GM12891 (cell line): Measurements from ENCODE around the gene PDGFA.

Source experiments
- PAX5 ChIP-seq: IDR thresholded peaks from 2 replicates; pipeline ENCODE4 v1.6.1; 2011; ENCODE audit warnings: low read length, moderate library complexity, mild to moderate bottlenecking; ENCODE audit not compliant: insufficient read depth, severe bottlenecking
- POLR2A ChIP-seq: IDR thresholded peaks from 2 replicates; pipeline ENCODE4 v1.6.1; 2011; ENCODE audit warnings: low read depth, low read length, control low read depth
- POLR2AphosphoS5 ChIP-seq: IDR thresholded peaks from 2 replicates; pipeline ENCODE4 v1.6.1; 2011; ENCODE audit warnings: low read depth, low read length, control low read depth
- POU2F2 ChIP-seq: IDR thresholded peaks from 2 replicates; pipeline ENCODE4 v1.6.1; 2011; ENCODE audit warnings: low read depth, mild to moderate bottlenecking, control low read depth, low read length, moderate library complexity
- SPI1 ChIP-seq: IDR thresholded peaks from 2 replicates; pipeline ENCODE4 v1.6.1; 2011; ENCODE audit warnings: low read depth, low read length, control low read depth
- TAF1 ChIP-seq: IDR thresholded peaks from 2 replicates; pipeline ENCODE4 v1.6.1; 2011; ENCODE audit warnings: low read depth, low read length, control low read depth

DNA sequence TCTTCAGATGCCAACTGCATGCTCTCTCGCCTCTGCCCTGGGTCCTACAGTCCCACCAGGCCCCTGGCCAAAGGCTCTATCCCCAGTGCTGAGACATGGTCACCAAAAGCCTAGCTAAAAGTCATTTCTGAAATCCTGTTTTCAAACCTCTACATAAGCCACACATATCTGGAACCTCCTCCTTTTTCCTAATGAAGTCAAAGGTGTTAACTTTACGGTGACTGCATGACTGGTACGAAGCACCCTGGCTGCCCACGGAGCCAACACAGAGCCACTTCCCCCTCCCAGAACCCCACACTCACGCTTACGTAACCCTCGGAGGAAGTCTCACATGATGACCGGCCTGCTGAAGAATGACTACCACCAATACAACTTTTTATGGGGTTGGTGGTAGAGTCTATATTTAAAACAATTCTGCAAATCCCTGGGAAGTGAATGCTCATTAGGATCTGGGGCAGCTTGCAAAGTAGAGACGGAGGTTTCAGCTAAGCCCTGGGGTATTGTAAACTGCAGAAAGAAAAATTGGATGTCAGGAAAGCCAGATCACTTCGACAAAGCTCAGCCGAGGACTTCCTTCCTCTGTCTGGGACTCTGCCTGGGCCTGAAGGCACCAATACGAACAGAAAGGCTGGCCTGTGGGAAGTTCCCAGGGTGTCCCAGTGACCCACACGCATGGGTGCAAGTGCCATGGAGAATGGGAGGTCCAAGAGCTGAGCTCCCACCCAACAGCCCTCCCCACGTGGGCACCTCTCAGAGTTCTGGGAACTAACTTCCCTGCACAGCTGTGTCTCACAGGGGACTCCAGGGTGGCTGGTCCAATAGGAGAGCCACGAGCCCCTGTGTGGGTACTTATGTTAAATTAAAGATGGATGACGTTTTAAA, 50.7 kb downstream of the PDGFA start:
- TF ChIP-seq POLR2A (no peak), POLR2AphosphoS5 (no peak), PAX5 (no peak), TAF1 (no peak), SPI1 (no peak), POU2F2 (no peak)
